CD4-positive, alpha-beta T cell (primary cell): ENCODE data around the gene HSPB2. TPM values are rescaled to one million over a fixed set of nuclear protein-coding genes. Genes with fewer than 3 reads are reported as not detected.
A peak's percentile ranks its signal among the peaks of the same experiment; 100 is the strongest.

Experiments
- ATAC-seq: fragments of 200-7000 bp; cut with Tn5 transposase; one replicate; pipeline ENCODE4 v1.10.0; 2022; ENCODE audit warnings: mild to moderate bottlenecking; ENCODE audit not compliant: poor library complexity
- CTCF ChIA-PET: fragments of 350-600 bp; sonication (Branson Sonifier 250); formaldehyde crosslinking; loops from one replicate; lab custom pipeline; 2021; ENCODE audit warnings: antibody characterized with exemption, inconsistent platforms; lab: Charles Lee
- POLR2A ChIA-PET: fragments of 350-600 bp; sonication (Branson Sonifier 250); formaldehyde crosslinking; loops from one replicate; lab custom pipeline; 2021; ENCODE audit warnings: antibody characterized with exemption, inconsistent platforms; lab: Charles Lee
- DNase-seq, 14 experiments: peaks; one replicate each; pipeline ENCODE4 v3.0.0-alpha.2; 2013 to 2020; ENCODE audit warnings: mixed read lengths in 2 of 14
- H3K27ac ChIP-seq, 2 donors: one replicate each; pipeline versions ENCODE4 v1.5.1 to v1.7.0; 2013; ENCODE audit warnings: low read length in 2 of 2, low read depth in 1 of 2, mild to moderate bottlenecking in 1 of 2
- H3K27me3 ChIP-seq, 2 experiments: 1 replicate in 1 of 2; 2 replicates in 1 of 2; pipeline versions ENCODE4 v1.6.1 to v1.7.0; 2013; ENCODE audit warnings: low read length in 2 of 2, control low read depth in 1 of 2, mild to moderate bottlenecking in 1 of 2, moderate library complexity in 1 of 2; ENCODE audit not compliant: insufficient read depth in 2 of 2, control insufficient read depth in 1 of 2
- H3K36me3 ChIP-seq: one replicate; pipeline ENCODE4 v1.6.1; 2013; ENCODE audit warnings: low read length, control low read depth; ENCODE audit not compliant: insufficient read depth
- H3K4me1 ChIP-seq: one replicate; pipeline ENCODE4 v1.6.1; 2013; ENCODE audit warnings: low read length, control low read depth; ENCODE audit not compliant: insufficient read depth
- H3K4me3 ChIP-seq: one replicate; pipeline ENCODE4 v1.5.1; 2013; ENCODE audit warnings: mild to moderate bottlenecking, low read length, moderate library complexity
- H3K9me3 ChIP-seq, 2 experiments: 1 replicate in 1 of 2; 2 replicates in 1 of 2; pipeline versions ENCODE4 v1.6.1 to v1.7.0; 2013; ENCODE audit warnings: low read length in 2 of 2, mild to moderate bottlenecking in 2 of 2, control low read depth in 1 of 2, moderate library complexity in 1 of 2; ENCODE audit not compliant: control insufficient read depth in 1 of 2, insufficient read depth in 1 of 2
- H3K27ac Mint-ChIP-seq: one replicate; pipeline ENCODE4 v1.8.0; 2020; ENCODE audit warnings: mixed read lengths
- H3K27me3 Mint-ChIP-seq: one replicate; pipeline ENCODE4 v1.8.0; 2021; ENCODE audit warnings: mixed read lengths
- H3K36me3 Mint-ChIP-seq: one replicate; pipeline ENCODE4 v1.8.0; 2021; ENCODE audit warnings: low read depth, mixed read lengths
- H3K4me1 Mint-ChIP-seq: one replicate; pipeline ENCODE4 v1.8.0; 2021; ENCODE audit warnings: low read depth, mixed read lengths
- H3K4me3 Mint-ChIP-seq: one replicate; pipeline ENCODE4 v1.8.0; 2020; ENCODE audit warnings: mild to moderate bottlenecking, mixed read lengths
- H3K9me3 Mint-ChIP-seq: one replicate; pipeline ENCODE4 v1.8.0; 2020; ENCODE audit warnings: mixed read lengths
- intact Hi-C, 2 experiments: fragments of 100-400 bp; cut with DNase I in 1 of 2; cut with micrococcal nuclease in 1 of 2; formaldehyde crosslinking; loops; one replicate each; pipeline versions ENCODE4 v1.15.1 to v1.9.0; 2023 to 2025; cut with DNase I, micrococcal nuclease
- total RNA-seq, 174 experiments: library from RNA in 2 of 174; stranded (reverse) in 2 of 174; gene quantifications; one replicate each; pipeline ENCODE4 v1.2.3 and lab custom pipeline; 2021 to 2026
- TF ChIP-seq, protein P1 (sequence below): fragments of 200-600 bp; IDR thresholded peaks from one replicate; pipeline ENCODE4 v1.8.0; 2022; ENCODE audit warnings: antibody characterized with exemption, mild to moderate bottlenecking

The HSPB2 gene
- total RNA-seq, 2 experiments from 2014 or later = not detected

DNA sequence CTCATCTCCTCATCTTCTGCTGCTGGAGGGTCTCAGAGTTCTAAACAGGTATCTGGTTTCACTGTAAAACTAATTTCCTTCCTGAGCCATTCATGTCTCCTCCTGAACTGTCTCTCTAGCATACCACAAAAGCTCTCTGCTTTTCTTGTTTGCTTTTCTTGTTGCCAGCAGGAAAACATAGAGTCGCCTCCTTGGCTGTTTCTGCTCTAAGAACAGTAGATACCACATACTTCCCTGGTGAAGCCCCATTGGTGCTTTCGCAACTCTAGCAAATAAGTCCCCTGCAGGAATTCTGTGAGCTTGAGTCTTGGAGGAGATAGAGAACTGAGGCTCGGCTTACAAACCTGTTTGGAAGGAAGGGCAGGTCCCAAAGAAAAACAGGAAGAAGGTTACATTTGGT, 31.6 kb downstream of the HSPB2 start:
- no peak overlapping the region for H3K4me3 ChIP-seq
- no peaks in the 10 kb centered on the region for H3K36me3 Mint-ChIP-seq
- ATAC-seq = no peak
- intact Hi-C loops = no loop called here
- H3K36me3 ChIP-seq = no peaks in the 10 kb centered on the region
- DNase-seq = peak in 2 of 14 experiments; percentile 17 to 19
- peaks cover 6% of the 10 kb centered on the region for H3K4me1 ChIP-seq
- POLR2A ChIA-PET = interaction anchor here (1.4 kb wide), 1 partner anchor 18 kb away, joined by 4 read pairs; no protein-coding TSS in a partner anchor
- peak overlapping the region; percentile 23 for H3K27ac Mint-ChIP-seq
- no peaks in the 10 kb centered on the region for H3K27me3 ChIP-seq
- no peak overlapping the region for H3K4me3 Mint-ChIP-seq
- H3K27ac ChIP-seq = no peak overlapping the region
- TF ChIP-seq, protein P1, sequence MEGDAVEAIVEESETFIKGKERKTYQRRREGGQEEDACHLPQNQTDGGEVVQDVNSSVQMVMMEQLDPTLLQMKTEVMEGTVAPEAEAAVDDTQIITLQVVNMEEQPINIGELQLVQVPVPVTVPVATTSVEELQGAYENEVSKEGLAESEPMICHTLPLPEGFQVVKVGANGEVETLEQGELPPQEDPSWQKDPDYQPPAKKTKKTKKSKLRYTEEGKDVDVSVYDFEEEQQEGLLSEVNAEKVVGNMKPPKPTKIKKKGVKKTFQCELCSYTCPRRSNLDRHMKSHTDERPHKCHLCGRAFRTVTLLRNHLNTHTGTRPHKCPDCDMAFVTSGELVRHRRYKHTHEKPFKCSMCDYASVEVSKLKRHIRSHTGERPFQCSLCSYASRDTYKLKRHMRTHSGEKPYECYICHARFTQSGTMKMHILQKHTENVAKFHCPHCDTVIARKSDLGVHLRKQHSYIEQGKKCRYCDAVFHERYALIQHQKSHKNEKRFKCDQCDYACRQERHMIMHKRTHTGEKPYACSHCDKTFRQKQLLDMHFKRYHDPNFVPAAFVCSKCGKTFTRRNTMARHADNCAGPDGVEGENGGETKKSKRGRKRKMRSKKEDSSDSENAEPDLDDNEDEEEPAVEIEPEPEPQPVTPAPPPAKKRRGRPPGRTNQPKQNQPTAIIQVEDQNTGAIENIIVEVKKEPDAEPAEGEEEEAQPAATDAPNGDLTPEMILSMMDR = no peak
- CTCF ChIA-PET = no interaction called here
- H3K4me1 Mint-ChIP-seq = peaks cover 9% of the 10 kb centered on the region
- no peaks in the 10 kb centered on the region for H3K9me3 Mint-ChIP-seq
- no peaks in the 10 kb centered on the region for H3K27me3 Mint-ChIP-seq
- H3K9me3 ChIP-seq = no peaks in the 10 kb centered on the region

DNA sequence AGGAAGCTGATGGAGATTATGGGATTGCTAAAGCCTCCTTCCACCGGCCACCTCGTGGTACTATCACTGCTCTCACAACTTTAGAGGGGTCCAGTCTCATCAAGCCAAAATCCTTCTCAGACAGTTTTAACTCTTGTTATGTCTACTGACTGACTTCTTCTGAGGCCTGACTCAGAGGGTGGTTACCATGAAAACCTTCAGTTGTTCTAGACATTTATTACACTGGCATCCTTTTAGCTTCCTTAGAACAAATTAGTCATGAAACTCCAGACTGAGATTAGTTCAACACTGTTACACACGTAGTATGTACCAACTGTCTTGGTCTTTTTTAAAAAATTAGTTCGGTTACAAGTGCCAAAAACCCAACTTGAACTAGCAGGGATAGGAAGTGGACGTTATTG, 32.1 kb downstream of the HSPB2 start:
- H3K4me1 ChIP-seq = peaks cover 5% of the 10 kb centered on the region
- no peaks in the 10 kb centered on the region for H3K36me3 Mint-ChIP-seq
- CTCF ChIA-PET = no interaction called here
- H3K4me1 Mint-ChIP-seq = peaks cover 5% of the 10 kb centered on the region
- TF ChIP-seq, protein P1 = no peak
- no peaks in the 10 kb centered on the region for H3K9me3 Mint-ChIP-seq
- no peak for ATAC-seq
- no peaks in the 10 kb centered on the region for H3K9me3 ChIP-seq
- H3K27me3 ChIP-seq = no peaks in the 10 kb centered on the region
- H3K4me3 ChIP-seq = no peak overlapping the region
- no peaks in the 10 kb centered on the region for H3K36me3 ChIP-seq
- DNase-seq = no peak
- POLR2A ChIA-PET = no interaction called here
- intact Hi-C loops = no loop called here
- no peak overlapping the region for H3K27ac Mint-ChIP-seq
- H3K4me3 Mint-ChIP-seq = no peak overlapping the region
- no peak overlapping the region for H3K27ac ChIP-seq
- H3K27me3 Mint-ChIP-seq = peaks cover 1% of the 10 kb centered on the region

DNA sequence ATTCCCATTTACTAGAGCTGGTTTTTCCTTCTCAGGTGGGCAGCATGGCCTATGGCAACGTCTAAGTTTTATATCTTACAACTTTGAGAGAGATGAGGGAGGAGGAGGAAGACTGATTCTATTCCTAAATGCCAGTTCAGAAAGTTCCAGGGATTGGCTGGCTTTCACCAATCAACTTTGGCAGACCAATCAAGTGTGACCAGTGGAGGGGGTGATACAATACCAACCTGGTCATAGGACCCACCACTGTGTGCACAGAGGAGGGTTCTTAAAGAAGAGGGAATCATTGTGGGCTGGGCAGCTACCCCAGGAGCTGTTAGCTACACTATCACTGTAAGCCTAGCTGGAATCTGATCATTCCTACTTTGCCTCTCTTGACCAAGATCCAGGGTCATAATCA, 32.7 kb downstream of the HSPB2 start:
- Mint-ChIP-seq H3K36me3 (no peaks in the 10 kb centered on the region), H3K4me1 (peaks cover 5% of the 10 kb centered on the region), H3K27me3 (peaks cover 4% of the 10 kb centered on the region), H3K4me3 (no peak overlapping the region), H3K27ac (no peak overlapping the region), H3K9me3 (no peaks in the 10 kb centered on the region)
- ATAC-seq (no peak), DNase-seq (no peak)
- TF ChIP-seq, protein P1 = no peak
- H3K27me3 ChIP-seq = no peaks in the 10 kb centered on the region
- H3K4me1 ChIP-seq = peaks cover 5% of the 10 kb centered on the region
- H3K9me3 ChIP-seq = no peaks in the 10 kb centered on the region
- H3K4me3 ChIP-seq = no peak overlapping the region
- intact Hi-C loops = no loop called here
- H3K27ac ChIP-seq = no peak overlapping the region
- ChIA-PET POLR2A (no interaction called here), CTCF (interaction anchor here (0.7 kb wide), 1 partner anchor 55 kb away, joined by 3 read pairs; no protein-coding TSS in a partner anchor)
- H3K36me3 ChIP-seq = no peaks in the 10 kb centered on the region
